ENCODE measurements around the gene PSMA3. TPM values are rescaled to one million over a fixed set of nuclear protein-coding genes. Genes with fewer than 3 reads are reported as not detected.

Gene PSMA3
- total RNA-seq, 1 donor from 2014 or later = 232 TPM

DNA sequence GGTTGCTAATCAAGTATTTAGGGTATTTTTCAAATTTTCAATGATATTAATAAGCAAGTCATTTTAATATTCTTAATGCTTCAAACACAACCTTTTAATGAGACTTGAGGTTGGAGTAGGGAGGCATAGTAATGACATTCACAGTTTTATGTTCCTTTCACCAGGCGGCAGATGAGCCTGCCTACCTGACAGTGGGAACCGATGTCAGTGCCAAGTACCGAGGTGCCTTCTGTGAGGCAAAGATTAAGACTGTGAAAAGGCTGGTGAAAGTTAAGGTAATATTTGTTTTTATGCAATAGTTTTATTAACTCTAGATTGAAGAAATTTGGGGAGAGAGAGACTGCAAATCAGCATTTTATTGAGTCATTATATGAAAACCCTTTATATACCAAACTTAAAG is 56.8 kb downstream of the PSMA3 start:
- H3K36me3 ChIP-seq (ENCODE audit: insufficient read depth, low read length) = peaks cover 4% of the 10 kb centered on the region
- TF ChIP-seq, protein P1, sequence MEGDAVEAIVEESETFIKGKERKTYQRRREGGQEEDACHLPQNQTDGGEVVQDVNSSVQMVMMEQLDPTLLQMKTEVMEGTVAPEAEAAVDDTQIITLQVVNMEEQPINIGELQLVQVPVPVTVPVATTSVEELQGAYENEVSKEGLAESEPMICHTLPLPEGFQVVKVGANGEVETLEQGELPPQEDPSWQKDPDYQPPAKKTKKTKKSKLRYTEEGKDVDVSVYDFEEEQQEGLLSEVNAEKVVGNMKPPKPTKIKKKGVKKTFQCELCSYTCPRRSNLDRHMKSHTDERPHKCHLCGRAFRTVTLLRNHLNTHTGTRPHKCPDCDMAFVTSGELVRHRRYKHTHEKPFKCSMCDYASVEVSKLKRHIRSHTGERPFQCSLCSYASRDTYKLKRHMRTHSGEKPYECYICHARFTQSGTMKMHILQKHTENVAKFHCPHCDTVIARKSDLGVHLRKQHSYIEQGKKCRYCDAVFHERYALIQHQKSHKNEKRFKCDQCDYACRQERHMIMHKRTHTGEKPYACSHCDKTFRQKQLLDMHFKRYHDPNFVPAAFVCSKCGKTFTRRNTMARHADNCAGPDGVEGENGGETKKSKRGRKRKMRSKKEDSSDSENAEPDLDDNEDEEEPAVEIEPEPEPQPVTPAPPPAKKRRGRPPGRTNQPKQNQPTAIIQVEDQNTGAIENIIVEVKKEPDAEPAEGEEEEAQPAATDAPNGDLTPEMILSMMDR (IDR thresholded peaks at IDR 0.05; ENCODE audit: insufficient read depth, low read depth, low read length) = no peak
- TF ChIP-seq EZH2 (IDR thresholded peaks at IDR 0.05; ENCODE audit: insufficient read depth, low read length) = no peak
- H3K79me2 ChIP-seq (ENCODE audit: insufficient read depth, low read length) = peaks cover 31% of the 10 kb centered on the region
- H3K27ac ChIP-seq (ENCODE audit: low read depth, low read length) = no peak overlapping the region
- Mint-ChIP-seq H3K36me3 (ENCODE audit: low read depth, unreplicated experiment) (peaks cover 4% of the 10 kb centered on the region), H3K27me3 (ENCODE audit: low read depth, unreplicated experiment) (no peaks in the 10 kb centered on the region), H3K4me3 (ENCODE audit: unreplicated experiment) (peak overlapping the region; percentile 12), H3K9me3 (ENCODE audit: unreplicated experiment) (no peaks in the 10 kb centered on the region), H3K4me1 (ENCODE audit: low read depth, unreplicated experiment) (no peaks in the 10 kb centered on the region), H3K27ac (ENCODE audit: unreplicated experiment) (no peak overlapping the region)
- no peaks in the 10 kb centered on the region for H3K27me3 ChIP-seq (ENCODE audit: insufficient read depth, low read length)
- DNase-seq (ENCODE audit: low read depth) (no peak), FAIRE-seq (no peak)
- H3K4me1 ChIP-seq (ENCODE audit: insufficient read depth, low read length) = peaks cover 7% of the 10 kb centered on the region
- no peaks in the 10 kb centered on the region for H3K9me3 ChIP-seq (ENCODE audit: insufficient read depth, low read depth, low read length)
- H3K9ac ChIP-seq (ENCODE audit: low read length) = no peak overlapping the region
- H2AFZ ChIP-seq (ENCODE audit: low read depth, low read length) = no peak overlapping the region
- no peak overlapping the region for H3K4me3 ChIP-seq (ENCODE audit: insufficient read depth, low read depth, low read length)
- H3K4me2 ChIP-seq (ENCODE audit: low read length) = no peak overlapping the region
- peaks cover 15% of the 10 kb centered on the region for H4K20me1 ChIP-seq (ENCODE audit: insufficient read depth, low read length)

GRCh38 chr14:58305730-58306129 is 61.1 kb downstream of the PSMA3 start:
- Histone ChIP-seq H3K27ac (ENCODE audit: low read depth, low read length) (no peak overlapping the region), H2AFZ (ENCODE audit: low read depth, low read length) (no peak overlapping the region), H4K20me1 (ENCODE audit: insufficient read depth, low read length) (peaks cover 3% of the 10 kb centered on the region), H3K4me1 (ENCODE audit: insufficient read depth, low read length) (no peaks in the 10 kb centered on the region), H3K27me3 (ENCODE audit: insufficient read depth, low read length) (no peaks in the 10 kb centered on the region), H3K4me2 (ENCODE audit: low read length) (no peak overlapping the region), H3K9me3 (ENCODE audit: insufficient read depth, low read depth, low read length) (no peaks in the 10 kb centered on the region), H3K4me3 (ENCODE audit: insufficient read depth, low read depth, low read length) (no peak overlapping the region), H3K79me2 (ENCODE audit: insufficient read depth, low read length) (peaks cover 3% of the 10 kb centered on the region), H3K36me3 (ENCODE audit: insufficient read depth, low read length) (peaks cover 4% of the 10 kb centered on the region), H3K9ac (ENCODE audit: low read length) (no peak overlapping the region)
- Mint-ChIP-seq H3K27ac (ENCODE audit: unreplicated experiment) (no peak overlapping the region), H3K27me3 (ENCODE audit: low read depth, unreplicated experiment) (no peaks in the 10 kb centered on the region), H3K9me3 (ENCODE audit: unreplicated experiment) (no peaks in the 10 kb centered on the region), H3K4me3 (ENCODE audit: unreplicated experiment) (no peak overlapping the region), H3K4me1 (ENCODE audit: low read depth, unreplicated experiment) (no peaks in the 10 kb centered on the region), H3K36me3 (ENCODE audit: low read depth, unreplicated experiment) (peaks cover 8% of the 10 kb centered on the region)
- TF ChIP-seq EZH2 (IDR thresholded peaks at IDR 0.05; ENCODE audit: insufficient read depth, low read length) = no peak
- TF ChIP-seq, protein P1 (IDR thresholded peaks at IDR 0.05; ENCODE audit: insufficient read depth, low read depth, low read length) = no peak
- FAIRE-seq (no peak), DNase-seq (ENCODE audit: low read depth) (no peak)

DNA sequence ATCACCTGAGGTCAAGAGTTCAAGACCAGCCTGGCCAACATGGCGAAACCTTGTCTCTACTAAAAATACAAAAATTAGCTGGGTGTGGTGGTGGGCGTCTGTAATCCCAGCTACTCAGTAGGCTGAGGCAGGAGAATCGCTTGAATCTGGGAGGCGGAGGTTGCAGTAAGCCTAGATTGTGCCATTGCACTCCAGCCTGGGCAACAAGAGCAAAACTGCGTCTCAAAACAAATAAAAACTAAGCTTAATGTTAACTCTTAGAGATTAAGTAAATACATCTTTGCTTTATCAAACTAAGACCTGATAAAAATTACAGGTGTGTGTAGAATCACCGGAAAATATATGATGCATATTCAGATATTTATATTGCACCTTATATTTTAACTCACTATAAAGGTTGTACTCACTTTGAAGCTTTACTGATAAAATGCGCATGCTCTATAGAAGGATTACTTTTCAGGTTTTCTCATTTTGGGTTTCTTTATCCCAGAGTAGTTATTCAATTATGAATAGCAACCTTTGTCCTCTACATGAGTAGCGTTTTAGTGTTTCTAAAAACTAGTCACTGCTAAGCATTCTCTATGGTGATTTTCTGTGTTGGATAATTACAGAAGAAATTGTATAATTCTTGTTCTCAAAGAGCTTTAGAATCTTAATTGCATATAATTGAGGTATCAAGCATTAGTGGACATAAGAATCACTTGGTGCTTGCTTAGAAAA is 63.1 kb downstream of the PSMA3 start:
- no peak overlapping the region for H3K4me3 Mint-ChIP-seq (ENCODE audit: unreplicated experiment)
- no peak for FAIRE-seq
- no peaks in the 10 kb centered on the region for H3K4me1 ChIP-seq (ENCODE audit: insufficient read depth, low read length)
- no peak overlapping the region for H3K9ac ChIP-seq (ENCODE audit: low read length)
- H3K27me3 ChIP-seq (ENCODE audit: insufficient read depth, low read length) = no peaks in the 10 kb centered on the region
- peaks cover 9% of the 10 kb centered on the region for H3K36me3 Mint-ChIP-seq (ENCODE audit: low read depth, unreplicated experiment)
- no peak overlapping the region for H3K4me2 ChIP-seq (ENCODE audit: low read length)
- no peak for DNase-seq (ENCODE audit: low read depth)
- H3K36me3 ChIP-seq (ENCODE audit: insufficient read depth, low read length) = peaks cover 4% of the 10 kb centered on the region
- no peaks in the 10 kb centered on the region for H3K9me3 ChIP-seq (ENCODE audit: insufficient read depth, low read depth, low read length)
- H3K27me3 Mint-ChIP-seq (ENCODE audit: low read depth, unreplicated experiment) = no peaks in the 10 kb centered on the region
- no peak overlapping the region for H3K4me3 ChIP-seq (ENCODE audit: insufficient read depth, low read depth, low read length)
- H3K4me1 Mint-ChIP-seq (ENCODE audit: low read depth, unreplicated experiment) = no peaks in the 10 kb centered on the region
- H3K9me3 Mint-ChIP-seq (ENCODE audit: unreplicated experiment) = no peaks in the 10 kb centered on the region
- H2AFZ ChIP-seq (ENCODE audit: low read depth, low read length) = no peak overlapping the region
- TF ChIP-seq, protein P1 (IDR thresholded peaks at IDR 0.05; ENCODE audit: insufficient read depth, low read depth, low read length) = no peak
- no peak for TF ChIP-seq EZH2 (IDR thresholded peaks at IDR 0.05; ENCODE audit: insufficient read depth, low read length)
- no peak overlapping the region for H3K27ac Mint-ChIP-seq (ENCODE audit: unreplicated experiment)
- no peak overlapping the region for H3K27ac ChIP-seq (ENCODE audit: low read depth, low read length)
- H4K20me1 ChIP-seq (ENCODE audit: insufficient read depth, low read length) = peaks cover 3% of the 10 kb centered on the region
- H3K79me2 ChIP-seq (ENCODE audit: insufficient read depth, low read length) = no peaks in the 10 kb centered on the region

Data from astrocyte (in vitro differentiated cells and primary cell).